ENCODE data around the gene CST7. TPM values are rescaled to one million over a fixed set of nuclear protein-coding genes. Genes with fewer than 3 reads are reported as not detected.
"Not testable (repeated sequence)": the region's sequence is repeated elsewhere in the genome, so short reads cannot be mapped to it uniquely, and the experiment has no call there.

CST7 gene
- total RNA-seq, 1 experiment from 2014 or later = 77.4 TPM

DNA sequence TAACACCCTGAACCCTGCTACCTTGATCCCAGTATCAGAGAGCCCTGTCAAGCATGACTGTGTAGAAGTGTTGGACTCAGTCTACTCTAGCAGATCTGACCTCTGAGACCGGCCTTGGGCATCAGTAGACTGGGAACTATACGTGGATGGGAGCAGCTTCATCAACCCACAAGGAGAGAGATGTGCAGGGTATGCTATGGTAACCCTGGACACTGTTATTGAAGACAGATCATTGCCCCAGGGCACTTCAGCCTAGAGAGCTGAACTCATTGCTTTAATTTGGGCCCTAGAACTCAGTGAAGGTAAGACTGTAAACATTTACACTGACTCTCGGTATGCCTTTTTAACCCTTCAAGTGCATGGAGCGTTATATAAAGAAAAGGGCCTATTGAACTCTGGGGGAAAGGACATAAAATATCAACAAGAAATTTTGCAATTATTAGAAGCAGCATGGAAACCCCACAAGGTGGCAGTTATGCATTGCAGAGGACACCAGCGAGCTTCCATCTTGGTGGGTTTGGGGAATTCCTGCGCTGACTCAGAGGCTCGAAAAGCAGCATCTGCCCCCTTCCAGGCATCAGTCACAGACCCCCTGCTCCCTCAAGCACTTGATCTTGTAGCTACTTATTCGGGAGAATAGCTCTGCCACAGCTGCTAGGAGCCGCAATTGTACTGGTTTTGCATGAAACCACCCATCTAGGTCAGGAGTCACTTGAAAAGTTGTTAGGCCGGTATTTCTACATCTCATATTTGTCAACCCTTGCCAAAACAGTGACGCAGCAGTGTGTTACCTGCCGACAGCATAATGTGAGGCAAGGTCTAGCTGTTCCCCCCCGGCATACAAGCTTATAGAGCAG is 19.0 kb upstream of the CST7 start:
- peak; percentile 64 for DNase-seq (ENCODE audit: low read depth)

DNA sequence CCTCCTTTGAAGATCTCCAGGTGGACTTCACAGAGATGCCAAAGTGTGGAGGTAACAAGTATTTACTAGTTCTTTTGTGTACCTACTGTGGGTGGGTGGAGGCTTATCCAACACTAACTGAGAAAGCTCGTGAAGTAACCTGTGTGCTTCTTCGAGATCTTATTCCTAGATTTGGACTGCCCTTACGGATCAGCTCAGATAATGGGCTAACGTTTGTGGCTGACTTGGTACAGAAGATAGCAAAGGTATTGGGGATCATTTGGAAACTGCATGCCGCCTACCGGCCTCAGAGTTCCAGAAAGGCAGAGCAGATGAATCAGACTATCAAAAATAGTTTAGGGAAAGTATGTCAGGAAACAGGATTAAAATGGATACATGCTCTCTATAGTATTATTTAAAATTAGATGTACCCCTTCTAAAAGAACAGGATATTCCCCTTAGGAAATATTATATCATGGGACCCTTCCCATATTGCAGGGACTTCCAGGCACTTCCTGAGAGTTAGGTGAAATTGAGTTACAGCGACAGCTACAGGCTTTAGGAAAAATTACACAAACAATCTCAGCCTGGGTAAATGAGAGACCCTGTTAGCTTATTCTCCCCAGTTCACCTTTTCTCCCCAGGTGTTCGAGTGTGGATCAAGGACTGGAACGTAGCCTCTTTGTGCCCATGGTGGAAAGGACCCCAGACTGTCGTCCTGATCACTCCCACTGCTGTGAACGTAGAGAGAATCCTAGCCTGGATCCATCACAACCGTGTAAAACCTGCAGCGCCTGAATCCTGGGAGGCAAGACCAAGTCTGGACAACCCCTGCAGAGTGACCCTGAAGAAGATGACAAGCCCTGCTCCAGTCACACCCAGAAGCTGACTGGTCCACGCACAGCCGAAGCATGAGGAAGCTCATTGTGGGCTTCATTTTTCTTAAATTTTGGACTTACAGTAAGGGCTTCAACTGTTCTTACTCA is 18.1 kb upstream of the CST7 start:
- not testable (repeated sequence) for DNase-seq (ENCODE audit: low read depth)

DNA sequence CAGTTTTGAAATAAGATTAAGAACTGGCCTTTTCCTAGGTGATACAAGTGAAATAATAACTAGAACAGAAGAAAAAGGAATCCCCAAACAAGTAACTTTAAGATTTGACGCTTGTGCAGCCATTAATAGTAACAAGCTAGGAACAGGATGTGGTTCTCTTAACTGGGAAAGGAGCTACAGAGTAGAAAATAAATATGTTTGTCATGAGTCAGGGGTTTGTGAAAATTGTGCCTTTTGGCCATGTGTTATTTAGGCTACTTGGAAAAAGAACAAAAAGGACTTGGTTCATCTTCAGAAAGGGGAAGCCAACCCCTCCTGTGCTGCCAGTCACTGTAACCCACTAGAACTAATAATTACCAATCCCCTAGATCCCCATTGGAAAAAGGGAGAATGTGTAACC is 17.2 kb upstream of the CST7 start:
- peak; percentile 66 for DNase-seq (ENCODE audit: low read depth)

DNA sequence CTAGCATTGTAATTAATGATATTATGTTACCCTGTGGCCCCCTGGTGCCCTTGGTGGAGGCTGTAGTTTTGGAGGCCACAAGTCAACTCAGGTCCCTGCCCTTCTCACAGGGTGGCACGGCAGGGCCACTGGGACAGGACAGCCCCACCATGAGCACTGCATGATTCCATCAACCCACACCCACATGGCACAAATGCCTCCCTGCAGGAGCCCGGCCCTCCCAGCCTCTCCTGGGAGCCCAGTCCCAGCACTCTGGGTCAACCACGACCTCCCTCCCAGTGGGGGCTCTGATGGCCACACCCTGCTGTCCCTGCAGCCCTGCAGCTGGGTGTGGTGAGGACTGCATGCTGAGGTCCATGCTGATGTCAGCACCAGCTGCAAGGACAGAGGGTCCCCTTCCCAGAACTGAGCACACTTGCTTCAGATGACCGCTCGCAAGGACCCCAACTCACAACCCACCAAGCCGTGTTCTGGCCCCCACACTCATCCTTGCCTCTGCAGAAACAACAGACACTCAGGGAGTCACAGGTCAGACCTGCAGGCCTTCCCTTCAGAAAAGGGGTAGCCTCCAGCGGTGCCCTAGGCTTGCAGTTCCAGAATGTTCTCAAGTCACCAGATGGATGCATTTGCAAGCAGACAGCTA is 15.7 kb upstream of the CST7 start:
- no peak for DNase-seq (ENCODE audit: low read depth)

DNA sequence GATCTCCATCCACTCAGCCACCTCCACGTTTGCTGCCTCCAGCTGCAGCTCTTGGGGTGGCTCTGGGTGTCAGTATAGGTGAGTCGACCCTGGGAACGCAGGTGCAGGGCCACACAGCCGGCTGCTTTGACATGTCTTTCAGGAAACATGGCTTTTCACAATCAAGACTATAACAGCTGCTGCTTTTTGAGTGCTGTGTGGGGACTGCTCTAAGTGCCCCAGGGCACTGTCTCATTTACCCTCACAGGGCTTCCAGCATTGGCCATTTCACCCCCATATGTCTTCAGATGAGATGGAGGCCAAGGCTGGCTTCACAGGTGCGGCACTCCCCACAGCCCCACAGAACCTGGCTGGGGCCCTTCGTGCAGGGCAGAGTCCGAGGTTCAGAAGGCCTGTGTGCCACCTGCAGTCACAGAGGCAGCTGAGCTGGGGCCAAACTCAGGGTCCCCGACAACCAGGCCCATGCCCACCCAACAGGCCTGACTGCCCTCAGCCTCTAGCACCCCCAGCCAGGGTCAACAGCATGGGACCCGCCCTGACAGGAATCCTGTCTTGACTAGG is 14.9 kb upstream of the CST7 start:
- DNase-seq (ENCODE audit: low read depth) = no peak

- no peak for DNase-seq (ENCODE audit: low read depth)
Measured at GRCh38 chr20:24934716-24935115, 14.4 kb upstream of the CST7 start.

DNA sequence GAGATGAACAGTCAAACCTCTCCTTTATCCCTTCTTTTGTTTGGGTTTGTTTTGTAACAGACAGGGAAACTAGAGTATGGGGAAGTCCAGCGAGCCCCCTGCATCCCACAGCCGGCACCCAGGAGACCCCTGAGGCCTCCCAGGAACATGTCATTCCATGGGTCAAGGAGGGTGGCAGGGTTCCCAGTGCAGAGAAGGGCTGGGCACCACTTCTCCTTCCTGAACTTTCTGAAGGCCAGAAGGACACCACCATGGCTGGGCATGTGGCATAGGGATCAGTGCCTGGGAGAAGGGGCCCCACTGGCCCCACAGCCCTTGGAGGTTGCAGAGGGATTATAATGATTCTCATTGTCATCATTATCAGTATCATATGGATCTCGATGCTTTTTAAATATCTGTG is 13.9 kb upstream of the CST7 start:
- no peak for DNase-seq (ENCODE audit: low read depth)

DNA sequence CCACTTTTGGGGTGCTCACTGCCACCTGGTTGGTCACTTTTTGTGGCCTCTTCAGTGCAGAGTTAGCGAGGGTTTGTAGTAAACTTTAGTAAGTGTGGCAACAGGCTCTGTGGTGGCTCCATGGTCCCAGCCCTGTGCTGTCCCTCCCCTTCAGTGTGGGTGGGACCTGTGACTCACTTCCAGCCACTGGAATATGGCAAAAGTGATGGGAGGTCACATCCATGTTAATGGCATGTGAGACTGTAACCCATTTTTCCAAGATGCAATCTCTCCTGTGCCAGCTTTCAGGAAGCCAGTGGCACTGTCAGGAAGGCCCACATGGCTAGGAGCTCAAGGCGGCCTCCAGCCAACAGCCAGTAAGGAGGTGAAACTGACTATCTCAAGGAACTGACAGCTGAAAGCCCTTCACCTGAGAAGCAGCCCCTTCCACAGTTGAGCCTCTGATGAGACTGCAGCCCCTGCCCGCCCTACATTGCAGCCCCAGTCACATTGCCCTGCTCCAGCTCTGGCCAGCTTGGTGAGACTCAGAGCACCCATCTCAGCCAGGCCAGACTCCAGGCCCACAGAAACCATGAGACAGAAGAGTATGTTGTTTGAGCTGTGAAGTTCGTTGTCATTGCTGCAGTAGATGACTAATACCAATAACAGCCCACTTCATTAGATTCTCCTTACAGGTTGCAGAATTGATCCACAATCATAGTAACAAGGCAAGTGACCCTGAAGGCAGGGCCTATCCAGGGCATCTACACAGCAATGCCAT is 13.1 kb upstream of the CST7 start:
- DNase-seq (ENCODE audit: low read depth) = peak; percentile 49

DNA sequence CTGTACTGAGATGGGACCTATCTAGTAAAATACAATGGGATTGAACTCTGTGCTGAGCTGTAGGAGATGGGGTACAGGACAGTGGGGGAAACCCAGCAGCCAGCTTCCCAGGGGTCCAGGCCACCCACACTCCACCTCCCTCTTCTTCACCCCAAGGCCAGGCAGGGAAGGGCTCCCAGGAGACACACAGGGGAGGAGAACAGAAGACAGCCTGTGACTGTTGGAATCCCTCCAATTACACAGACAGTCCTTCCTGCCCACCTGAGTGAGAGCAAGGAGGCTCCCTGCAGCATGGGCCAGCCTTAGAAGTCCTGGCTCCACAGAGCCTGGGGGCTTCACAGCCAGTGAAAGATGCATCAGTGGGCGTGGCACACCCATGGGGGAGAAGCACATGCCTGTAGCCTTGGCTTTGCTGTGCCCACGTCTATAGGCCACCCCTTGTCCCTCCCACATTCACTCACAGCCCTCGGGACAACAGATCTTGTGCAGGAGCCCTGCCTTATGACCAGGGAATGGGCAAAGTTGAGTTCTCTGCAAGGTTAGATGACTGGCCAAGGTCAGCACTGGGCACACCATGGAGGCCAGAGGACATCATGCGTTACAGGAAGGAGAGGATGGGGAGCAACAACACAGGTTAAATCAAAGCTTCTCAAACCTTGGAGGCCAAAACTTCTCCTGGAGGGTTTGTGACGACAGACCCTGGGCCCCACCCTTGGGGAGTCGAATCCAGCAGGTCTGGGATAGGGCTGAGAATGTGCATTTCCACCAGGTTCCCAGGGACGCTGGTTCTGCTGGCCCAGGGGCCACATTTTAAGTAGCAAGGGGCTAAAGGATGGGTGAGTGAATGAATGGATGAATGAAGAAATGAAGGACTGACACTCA is 12.3 kb upstream of the CST7 start:
- DNase-seq (ENCODE audit: low read depth) = no peak

DNA sequence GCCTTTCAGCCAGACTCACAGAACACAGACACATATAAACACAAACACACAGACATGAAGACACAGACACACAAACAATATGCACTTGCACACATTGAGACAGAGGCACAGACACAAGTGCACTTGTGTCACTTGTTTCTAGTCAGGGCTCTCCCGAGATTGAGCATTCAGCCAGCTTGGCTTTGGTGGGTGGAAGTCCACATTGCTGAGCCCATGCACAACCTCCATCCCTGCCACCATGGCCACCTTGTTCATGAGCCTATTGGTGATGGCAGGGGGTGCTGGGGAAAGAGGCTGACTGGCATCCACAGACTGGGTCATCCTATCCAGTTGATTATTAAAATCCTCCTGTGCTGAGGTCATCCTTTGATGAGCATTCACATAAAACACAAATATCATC is 11.5 kb upstream of the CST7 start:
- DNase-seq (ENCODE audit: low read depth) = no peak

DNA sequence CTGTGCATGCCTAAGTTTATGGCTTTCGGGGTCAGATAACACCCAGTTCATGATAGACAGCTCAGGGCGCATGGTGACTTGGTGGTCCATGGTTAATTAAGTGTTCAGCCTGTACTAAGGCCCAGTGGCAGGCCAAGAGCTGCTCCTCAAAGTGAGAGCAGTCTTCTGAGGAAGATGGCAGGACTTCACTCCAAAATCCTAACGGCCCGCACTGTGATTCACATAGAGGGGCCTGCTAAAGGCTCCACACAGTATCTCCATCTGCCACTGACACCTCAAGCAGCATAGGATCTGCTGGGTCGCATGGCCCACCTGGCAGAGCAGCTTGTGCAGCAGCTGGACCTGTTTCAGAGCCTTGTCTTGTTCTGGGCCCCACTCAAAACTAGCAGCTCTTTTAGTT is 10.6 kb upstream of the CST7 start:
- no peak for DNase-seq (ENCODE audit: low read depth)

- DNase-seq (ENCODE audit: low read depth) = no peak
Measured at GRCh38 chr20:24939036-24939435, 10.0 kb upstream of the CST7 start.

DNA sequence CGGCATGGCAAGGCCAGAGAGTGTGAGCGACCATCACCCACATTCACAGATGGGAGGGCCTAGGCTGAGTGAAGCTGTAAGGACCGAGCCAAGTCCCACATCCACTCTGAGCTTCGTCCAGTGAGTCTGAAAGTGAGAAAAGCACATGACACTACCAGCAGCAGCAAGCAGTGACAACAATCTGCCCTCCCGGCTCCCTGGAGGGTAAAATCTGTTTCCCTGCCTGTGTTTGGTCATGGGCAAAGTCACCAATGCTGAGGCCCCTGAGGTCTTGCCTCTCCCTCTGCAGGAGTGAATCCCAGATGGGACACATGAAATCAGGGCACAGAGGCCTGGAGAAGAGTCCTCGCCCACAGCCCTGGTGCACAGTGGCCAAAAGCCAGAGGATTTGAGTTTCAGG is 6.4 kb upstream of the CST7 start:
- DNase-seq (ENCODE audit: low read depth) = no peak

- no peak for DNase-seq (ENCODE audit: low read depth)
Measured at GRCh38 chr20:24943196-24943595, 5.9 kb upstream of the CST7 start.

DNA sequence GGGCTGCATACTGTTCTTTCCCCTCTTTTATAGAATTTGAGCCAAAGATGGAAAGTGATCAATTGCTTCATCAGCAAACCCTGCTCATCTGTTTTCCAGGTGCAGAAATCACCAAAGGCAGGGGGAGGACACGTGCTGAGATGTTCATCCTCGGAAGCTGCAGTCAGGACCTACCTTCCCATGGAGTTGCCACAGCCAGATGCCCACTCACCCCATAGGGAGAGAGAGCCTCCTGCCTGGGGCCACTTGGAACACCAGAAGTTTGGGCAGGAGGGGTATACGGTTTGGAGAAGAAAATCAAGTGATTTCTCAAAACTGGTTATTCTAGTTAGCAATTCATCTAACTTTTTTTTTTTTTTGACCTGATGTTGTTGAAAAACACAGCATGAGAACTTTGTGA is 5.3 kb upstream of the CST7 start:
- no peak for DNase-seq (ENCODE audit: low read depth)

GRCh38 chr20:24946376-24946775 is 2.7 kb upstream of the CST7 start:
- DNase-seq (ENCODE audit: low read depth) = not testable (repeated sequence)

DNA sequence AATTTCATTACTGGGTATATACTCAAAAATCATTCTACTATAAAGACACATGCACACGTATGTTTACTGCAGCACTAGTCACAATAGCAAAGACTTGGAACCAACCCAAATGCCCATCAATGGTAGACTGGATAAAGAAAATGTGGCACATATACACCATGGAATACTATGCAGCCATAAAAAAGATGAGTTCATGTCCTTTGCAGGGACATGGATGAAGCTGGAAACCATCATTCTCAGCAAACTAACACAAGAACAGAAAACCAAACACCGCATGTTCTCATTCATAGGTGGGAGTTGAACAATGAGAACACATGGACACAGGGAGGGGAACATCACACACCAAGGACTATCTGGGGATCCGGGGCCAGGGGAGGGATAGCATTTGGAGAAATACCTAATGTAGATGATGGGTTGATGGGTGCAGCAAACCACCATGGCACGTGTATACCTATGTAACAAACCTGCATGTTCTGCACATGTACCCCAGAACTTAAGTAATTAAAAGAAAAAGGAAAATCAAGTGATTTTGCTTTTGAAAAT is 602 bp upstream of the CST7 start:
- not testable (repeated sequence) for DNase-seq (ENCODE audit: low read depth)

GRCh38 chr20:24949756-24950127 is 673 bp downstream of the CST7 start:
- peak; percentile 51 for DNase-seq (ENCODE audit: low read depth)

GRCh38 chr20:24950128-24950835 is 1.2 kb downstream of the CST7 start:
- no peak for DNase-seq (ENCODE audit: low read depth)

Data from RPMI7951 (cell line).